Hypothalamus (tissue), 51 donors: ENCODE results near the gene C1QTNF4.

Source experiments
- DNase-seq, 51 donors: peaks; one replicate each; lab custom pipeline; 2025; lab: John Stamatoyannopoulos, UW

The C1QTNF4 gene

DNA sequence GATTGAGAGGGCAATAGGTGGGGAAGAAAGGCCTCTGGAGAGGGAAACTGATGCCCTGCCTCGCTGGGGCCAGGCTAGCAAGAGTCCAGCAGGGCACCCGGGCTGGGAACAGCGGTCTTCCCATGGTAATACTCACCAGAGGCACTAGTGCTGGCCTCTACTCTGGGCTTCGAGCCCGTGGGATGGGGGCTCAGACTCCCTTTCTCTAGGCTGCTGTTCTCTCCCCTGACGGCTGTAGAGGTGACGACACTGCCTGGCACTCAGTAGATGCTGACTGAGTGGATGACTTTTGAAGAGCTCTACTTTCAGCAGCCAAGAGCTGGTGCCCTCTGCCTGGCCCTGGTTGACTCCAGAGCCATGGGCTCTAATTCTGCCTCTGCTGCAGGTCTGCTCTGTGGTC lies 818 bp upstream of the C1QTNF4 start:
- peak in 17 of 51 donors; percentile 24 to 65 (median 45) for DNase-seq

DNA sequence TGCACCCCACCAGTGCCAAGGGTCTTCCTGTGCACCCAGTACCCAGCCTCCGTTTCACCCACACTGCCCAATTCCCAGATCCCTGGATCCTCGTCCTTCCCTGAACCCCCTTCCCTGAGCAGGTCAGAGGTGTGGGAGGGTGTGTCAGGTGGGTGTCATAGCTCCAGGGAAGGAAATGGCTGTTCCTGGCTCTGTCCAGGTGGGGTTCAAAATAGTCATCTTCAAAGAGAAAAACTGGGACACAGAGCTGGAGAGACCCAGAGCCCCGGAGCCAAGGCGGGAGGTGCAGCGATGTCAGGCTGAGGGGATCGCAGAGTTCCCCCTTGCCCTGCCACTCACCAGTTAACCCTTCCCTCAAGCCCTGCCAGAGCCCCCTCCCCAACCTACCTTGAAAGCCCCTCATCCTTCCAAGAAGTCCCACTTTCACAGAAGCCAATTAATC lies 698 bp downstream of the C1QTNF4 start:
- no peak for DNase-seq

DNA sequence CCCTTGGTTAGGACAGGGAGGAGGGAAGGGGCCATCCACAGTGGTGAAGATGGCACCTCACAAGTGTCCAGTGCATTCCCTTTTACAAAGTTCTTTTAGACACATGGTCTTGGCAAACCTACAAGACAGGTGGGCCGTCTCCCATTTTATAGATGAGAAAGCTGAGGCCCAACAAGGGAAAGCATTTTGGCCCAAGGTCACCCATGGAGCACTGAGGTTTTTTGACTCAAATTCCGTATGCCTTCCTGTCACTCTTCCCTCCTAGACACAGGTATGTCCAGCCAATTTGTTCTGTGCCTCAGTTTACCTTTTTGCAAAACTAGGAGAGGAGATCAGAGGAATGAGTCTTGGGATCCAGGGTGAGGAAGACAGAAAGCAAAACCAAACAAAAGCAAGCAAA lies 1.2 kb downstream of the C1QTNF4 start:
- DNase-seq, result no peak

DNA sequence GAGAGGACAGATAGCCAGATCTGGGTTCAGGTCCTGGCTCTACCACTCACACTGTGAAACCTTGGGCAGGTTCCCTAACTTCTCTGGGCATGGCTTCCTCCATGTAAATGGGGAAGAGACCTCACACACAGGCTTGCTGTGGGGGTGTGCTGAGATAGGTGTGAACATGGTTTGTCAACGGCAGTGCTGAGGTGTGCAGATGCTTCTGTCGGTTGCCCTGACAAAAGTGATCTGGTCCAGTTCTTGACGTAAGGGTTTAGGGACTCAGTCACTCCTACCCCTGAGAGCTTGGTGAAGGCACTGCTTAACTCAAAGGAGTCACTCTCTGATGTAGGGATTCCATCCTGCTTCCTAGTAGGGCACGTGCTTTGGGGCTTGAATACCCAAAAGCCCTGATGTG lies 2.0 kb downstream of the C1QTNF4 start:
- no peak for DNase-seq

DNA sequence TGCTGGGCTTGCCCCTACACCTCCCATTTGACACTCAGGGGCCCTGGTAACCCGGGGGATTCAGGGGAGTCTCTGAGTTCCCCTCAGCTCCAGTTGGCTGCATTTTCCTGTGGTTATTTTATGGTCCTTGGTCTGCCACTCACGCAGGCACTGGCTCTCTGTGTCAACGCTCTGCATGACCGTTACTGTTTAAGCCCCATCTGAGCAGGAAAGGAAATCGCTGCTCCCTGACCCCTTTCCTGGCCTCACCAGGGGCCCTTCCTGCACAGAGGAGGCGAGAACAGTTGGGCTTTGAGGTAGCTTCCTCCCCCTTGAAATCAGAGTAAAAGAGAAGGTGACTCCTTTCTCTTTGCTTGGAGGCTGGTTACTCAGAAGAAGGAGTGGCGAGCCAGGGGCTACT lies 2.4 kb downstream of the C1QTNF4 start:
- no peak for DNase-seq

DNA sequence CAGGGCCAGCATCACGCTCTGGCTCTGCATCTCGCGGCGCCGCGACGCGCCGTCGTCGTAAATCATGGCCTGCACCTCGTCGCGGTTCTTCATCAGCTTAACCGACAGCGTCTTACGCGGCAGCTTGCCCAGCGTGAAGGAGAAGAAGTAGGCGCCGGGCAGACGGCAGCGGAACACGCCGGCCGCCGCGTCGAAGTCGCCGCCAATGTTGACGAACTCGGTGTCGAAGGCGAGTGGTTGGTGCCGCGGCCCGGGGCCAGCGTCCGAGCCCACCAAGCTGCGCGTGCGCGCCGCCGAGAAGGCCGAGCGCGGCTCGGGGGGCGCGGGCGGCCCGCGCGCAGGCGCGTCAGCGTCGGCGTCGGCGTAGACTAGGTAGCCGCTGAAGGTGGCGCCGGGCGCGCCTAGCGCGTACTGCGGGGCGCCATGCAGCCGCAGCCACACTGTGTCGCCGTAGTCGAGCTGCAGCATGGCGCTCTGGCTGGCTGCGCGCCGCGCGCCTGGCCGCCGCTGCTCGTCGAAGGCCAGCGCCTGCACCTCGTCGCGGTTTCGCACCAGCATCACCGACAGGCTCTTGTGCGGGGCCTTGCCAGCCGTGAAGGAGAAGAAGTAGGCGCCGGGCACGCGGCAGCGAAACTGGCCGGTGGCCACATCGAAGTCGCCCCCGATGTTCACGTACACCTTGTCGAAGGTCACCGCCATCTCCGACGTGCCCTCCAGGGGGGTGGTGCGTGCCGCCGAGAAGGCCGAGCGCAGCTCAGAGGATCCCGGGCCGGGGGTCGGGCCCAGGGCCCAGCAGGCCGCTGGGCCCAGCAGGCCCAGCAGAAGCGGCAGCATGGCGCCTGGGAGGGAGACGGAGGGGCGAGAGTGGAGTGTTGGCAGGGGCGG lies 4.0 kb downstream of the C1QTNF4 start:
- no peak for DNase-seq

DNA sequence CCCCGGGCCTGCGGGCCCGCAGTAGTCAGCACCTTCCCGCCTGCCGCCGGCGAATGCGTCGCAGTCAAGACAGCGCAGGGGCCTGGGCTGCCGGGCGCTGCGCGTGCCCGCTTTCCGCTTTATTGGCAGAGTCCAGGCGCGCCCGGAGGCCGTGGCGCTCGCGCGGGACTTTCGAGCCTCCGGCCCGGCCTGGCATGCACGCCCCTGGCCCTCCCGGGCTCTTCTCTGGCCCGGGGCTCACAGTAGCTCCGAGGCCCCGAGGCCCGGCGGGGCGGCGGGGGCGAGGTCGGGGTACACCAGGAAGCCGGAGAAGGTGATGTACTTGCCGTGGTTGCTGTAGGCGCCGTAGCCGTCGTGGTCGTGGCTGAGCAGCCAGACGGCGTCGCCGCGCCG lies 4.6 kb downstream of the C1QTNF4 start:
- DNase-seq, result no peak

DNA sequence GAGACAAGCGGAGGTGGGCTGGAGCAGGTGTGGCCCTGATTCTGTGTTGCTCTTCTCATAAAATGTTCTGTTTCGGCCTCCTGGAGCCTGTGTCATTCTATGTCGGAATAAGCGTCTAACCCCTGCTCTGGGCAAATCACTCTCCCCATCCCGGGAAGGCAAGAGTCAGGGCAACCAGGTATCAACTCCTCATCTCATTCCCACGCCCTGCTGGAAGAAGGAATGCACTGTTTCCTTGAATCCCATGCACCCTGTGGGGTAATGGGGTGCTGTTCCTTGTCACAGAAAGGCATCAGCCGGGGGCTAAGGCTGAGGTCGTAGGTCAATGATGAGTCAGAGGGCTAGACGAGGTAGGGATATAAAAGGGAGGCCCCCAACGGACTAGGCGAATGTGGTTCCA lies 5.1 kb downstream of the C1QTNF4 start:
- no peak for DNase-seq

DNA sequence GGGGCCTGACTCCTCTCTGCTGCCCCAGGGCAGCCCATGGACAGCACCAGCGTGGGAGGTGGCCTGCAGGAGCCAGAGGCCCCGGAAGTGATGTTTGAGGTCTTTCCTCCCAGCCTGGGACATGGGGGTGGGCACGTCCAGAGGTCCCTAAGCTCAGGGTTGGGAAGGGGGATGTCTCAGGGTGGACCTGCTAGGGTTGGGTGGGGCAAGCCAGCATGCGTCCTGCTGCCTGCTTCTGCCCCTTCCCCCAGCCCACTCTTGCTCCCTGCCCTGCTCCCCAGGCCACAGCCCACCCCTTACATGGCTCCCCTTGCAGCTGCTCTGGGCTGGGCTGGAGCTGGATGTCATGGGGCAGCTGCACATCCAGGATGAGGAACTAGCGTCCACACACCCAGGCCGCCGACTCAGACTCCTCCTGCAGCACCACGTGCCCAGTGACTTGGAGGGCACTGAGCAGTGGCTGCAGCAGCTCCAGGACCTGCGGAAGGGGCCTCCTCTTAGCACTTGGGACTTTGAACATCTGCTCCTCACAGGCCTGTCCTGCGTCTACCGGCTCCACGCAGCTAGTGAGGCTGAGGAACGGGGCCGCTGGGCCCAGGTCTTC lies 6.4 kb downstream of the C1QTNF4 start:
- DNase-seq, result peak in 25 of 51 donors; percentile 20 to 71 (median 44)

DNA sequence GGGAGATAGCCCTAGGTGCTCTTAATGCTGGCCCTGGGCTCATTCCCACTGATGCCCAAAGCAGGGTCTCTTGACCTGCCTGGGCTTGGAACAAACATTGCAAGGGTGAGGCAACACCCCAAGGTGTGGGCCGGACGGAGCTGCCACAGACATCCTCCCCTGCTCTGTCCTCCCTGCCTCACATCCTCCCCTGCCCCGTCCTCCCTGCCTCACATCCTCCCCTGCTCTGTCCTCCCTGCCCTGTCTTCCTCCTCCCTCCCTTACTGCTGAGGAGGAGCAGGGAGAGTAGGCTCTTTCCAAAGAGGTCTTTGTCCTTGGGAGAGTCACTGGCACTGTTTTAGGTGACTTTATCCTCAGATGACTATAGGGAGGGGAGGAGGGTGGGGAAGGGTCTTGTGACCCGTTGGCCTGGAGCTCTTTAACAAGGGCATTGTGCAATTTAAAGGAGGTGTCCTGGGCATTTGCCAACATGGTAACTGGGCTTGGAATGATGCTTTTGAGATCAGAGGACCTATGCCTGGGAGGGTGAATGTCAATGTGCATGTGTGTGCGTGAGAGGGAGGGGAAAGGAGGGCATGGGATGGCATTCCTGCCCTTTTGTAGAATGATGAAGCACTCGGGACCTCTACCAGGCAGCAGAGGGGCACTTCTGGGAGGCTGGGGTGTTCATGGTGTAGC lies 7.0 kb downstream of the C1QTNF4 start:
- DNase-seq, result no peak

DNA sequence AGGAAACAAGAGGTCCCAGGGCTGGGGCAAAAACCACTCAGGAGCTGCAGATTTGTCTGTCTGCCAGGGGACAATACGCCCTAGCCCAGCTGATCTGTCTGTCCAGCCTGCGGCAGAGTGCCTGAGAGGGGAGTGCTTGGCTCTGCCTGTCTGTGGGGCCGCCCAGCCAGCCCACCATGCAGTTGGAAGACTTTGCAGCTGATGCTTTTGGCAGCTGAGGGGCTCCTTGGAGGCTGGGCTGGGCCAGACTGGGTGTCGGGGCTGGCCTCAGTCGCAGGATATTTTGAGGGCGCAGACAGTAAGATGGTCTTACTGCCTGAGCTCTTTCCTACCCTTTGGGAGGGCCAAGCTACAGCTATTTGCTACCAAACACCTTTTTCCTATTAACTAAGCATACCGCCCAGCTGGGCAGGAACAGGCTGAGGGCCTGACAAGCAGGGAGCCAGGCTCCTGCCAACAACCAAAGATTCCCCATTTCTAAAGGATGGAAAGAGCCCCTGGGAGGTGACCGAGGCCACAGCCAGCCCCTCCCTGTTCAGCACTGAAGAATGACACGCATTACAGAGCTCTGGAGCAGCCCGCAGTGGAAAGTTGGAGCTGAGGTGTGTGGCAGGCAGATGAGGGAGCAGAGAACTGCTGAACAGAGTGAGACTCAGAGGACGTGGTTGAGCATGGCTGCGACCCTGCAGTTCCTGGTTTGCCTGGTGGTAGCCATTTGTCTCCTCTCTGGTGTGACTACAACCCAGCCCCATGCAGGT lies 7.9 kb downstream of the C1QTNF4 start, which contains the start of gene FAM180B:
Gene FAM180B, plus strand, starts transcription at position 581 of the 758 bp plus-strand sequence. Its CDS starts 91 bp downstream, at position 672.
- peak in 15 of 51 donors; percentile 12 to 63 (median 55) for DNase-seq

DNA sequence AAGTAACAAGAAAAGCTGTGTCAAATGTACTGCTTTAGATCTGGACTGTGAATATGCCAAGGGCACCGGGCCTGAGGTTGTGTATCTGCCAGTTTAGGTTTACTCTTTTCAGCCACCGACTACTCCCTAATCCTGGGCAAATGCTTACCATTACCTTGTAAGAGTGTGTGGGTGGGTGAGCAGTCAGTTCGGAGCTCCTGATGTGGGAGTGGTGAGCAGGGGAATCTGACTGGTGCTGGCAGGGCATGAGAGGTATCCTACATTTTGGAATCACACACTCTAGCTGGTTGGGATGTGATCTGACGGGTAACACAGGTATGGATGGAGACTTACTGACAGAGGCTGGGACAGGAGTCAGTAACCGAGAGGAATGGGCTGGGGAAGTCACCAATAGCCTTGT lies 10.4 kb downstream of the C1QTNF4 start:
- no peak for DNase-seq

DNA sequence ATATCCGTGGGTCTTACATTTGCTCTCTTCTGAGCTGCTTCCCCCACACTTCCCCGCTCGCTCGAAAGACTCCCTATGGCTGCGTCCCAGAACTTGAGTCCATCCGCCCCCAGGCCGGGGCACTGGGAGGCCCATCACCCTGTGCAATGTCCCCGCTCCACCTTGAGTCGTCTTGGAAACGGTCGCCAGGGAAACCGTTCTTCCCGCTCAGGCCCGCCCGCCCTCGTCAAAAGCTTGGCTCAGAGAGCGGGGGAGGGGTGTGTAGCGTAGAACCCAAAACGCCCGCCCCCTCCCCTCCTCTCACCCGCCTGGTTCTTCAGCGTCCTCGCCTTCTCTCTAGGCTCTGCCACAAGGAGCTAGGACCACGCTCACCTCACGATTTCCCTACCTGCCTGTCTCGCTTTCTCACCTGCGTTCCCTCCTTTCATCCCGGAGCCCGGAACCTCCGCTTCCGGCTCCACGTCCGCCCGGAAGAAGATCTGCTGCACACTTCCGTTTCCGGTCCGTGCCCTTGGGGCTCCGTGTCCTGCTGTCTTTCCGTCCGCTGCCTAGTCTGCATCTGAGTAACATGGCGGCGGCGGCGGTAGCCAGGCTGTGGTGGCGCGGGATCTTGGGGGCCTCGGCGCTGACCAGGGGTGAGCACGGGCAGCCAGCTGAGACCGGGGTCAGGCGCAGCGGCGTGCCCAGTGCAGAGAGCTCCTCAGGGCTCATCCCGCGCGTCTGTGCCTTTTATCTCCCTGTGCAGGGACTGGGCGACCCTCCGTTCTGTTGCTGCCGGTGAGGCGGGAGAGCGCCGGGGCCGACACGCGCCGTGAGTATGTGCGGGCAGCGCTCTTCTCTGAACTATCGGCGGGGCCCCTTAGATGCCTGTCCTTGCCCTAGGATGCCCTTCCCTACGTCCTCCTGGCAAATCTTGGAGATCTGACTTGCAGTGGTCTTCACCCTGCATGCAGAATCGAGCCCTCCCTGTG lies 15.4 kb downstream of the C1QTNF4 start, which contains the start of the genes KBTBD4 and NDUFS3:
Gene KBTBD4, minus strand, starts transcription at position 447 of the 971 bp plus-strand sequence. Its CDS starts 19 bp downstream, at position 428.
Gene NDUFS3, plus strand, starts transcription at position 551 of the 971 bp plus-strand sequence. Its CDS starts 18 bp downstream, at position 569.
- DNase-seq, result peak; percentile 56 to 97 (median 86)

DNA sequence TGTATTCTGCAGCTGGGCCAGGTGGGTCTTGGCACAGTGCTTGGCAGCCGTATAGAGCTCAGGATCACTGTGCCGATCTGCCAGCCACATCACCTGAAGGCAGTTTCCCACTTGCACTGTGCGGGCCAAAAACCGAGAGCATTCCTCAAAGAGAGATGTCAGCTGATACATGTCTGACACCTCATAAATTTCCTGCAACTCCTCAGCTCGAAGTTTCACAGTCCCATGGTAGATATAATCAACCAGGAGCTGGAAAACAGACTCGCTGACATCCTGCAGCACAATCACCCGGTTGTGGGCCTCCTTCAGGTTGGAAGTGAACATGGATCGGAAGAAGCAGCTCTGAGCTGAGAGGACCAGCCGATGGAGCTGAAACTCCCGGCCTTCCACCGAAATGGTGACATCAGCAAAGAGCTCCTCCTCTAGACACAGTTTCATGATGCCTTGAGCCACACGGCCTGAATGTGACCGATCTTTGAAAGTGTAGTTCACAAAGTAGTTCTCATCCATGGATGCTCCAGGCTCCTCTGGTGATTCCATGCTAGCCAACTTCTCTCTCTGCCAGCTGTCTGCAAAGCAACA lies 16.7 kb downstream of the C1QTNF4 start:
- no peak for DNase-seq

DNA sequence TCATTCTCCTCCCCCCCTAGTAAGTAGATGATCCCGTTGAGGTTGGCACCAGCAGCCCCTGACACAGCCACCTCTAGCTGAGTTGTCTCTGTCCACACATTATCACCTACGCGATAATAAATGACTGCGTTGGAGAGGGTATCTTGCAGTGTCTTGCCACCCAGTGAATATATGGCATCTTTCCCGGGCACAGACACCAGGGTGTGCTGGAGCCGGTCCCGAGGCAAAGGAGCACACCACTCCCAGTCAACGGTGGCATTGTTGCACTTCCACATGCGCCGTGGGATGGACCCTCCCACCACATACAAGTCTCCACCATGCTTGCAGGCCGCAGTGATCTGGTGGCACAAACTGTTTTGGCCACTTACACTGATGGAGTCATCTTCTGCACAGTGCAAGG lies 20.9 kb downstream of the C1QTNF4 start:
- peak in 22 of 51 donors; percentile 18 to 58 (median 36) for DNase-seq

DNA sequence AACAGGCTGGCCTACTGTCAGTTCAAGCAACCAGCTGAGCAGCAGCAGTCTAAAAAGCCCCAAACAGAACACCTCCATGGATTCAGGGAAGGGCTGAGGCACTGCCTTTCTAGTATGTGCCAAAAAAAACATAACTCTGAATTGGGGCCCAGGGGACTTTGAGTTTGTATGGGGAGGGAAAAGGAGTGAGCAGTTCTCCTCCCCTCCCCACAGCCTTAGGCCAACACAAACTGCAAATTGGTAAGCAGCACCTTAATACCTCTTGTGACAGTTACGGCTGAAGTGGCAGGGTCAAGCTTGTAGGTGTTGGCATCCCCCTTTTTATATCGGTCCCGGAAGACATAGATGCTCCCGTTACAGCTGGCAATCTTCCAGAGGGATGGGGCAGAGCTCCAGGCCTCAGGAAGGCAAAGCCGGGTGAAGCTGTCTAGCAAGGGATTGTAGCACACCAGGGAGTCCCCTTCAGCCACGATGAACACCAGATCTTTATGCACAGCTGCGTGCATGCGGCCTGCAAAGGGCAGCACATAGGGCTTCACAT lies 21.4 kb downstream of the C1QTNF4 start:
- DNase-seq, result peak in 1 of 51 donors; percentile 21

DNA sequence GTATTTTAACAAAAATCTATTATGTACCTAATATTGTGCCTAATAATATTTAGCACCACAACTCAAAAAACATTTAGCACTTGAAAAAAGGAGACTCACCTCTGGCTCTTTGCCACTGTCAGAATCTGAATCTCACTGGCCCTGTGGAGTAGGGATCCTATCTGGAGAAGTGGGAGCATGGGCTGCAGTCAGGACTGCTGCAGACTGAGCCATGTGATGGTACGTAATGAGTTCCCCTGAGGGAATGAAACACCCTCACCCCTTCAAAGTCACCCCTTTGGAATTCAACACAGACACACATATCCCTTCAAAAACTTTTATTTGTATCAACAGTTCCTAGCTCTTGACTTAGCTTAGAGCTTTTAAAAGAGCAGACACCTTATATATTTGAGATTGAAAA lies 22.3 kb downstream of the C1QTNF4 start:
- no peak for DNase-seq

DNA sequence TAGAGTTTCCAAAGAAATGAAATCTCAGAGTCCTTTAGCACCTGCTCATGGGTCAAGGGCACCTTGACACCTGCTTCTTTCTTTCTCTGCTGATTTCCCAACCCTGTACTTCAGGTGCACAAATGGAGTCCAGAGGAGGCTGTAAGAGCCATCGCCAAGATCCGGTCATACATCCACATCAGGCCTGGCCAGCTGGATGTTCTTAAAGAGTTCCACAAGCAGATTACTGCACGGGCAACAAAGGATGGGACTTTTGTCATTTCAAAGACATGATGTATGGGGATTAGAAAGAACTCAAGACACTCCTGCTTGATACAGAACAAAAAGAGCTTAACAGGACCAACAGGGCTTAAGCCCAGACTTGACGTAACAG lies 22.9 kb downstream of the C1QTNF4 start:
- DNase-seq, result no peak
